SK-N-SH treated with all-trans-retinoic acid at 6 μM for 48 hours (cell line): ENCODE measurements around the gene SIGLECL1.

Source experiments
- ATAC-seq: fragments of 200-7000 bp; cut with Tn5 transposase; 3 replicates; pipeline ENCODE4 v1.9.1; 2020; ENCODE audit warnings: mild to moderate bottlenecking, moderate library complexity
- BACH2 ChIP-seq: fragments of 250-450 bp; sonication (Bioruptor Pico); IDR thresholded peaks from 2 replicates; pipeline ENCODE4 v1.9.0; 2021; ENCODE audit warnings: mild to moderate bottlenecking, borderline replicate concordance
- CREB5 ChIP-seq: fragments of 250-450 bp; sonication (Bioruptor Pico); IDR thresholded peaks from 2 replicates; pipeline ENCODE4 v1.5.1; 2020; ENCODE audit warnings: low read depth, mild to moderate bottlenecking, moderate library complexity
- CSDC2 ChIP-seq: fragments of 250-450 bp; sonication (Bioruptor Pico); IDR thresholded peaks from 2 replicates; pipeline ENCODE4 v1.5.0; 2020; ENCODE audit warnings: mild to moderate bottlenecking, moderate library complexity
- ESRRG ChIP-seq: fragments of 250-450 bp; sonication (Bioruptor Pico); IDR thresholded peaks from 2 replicates; pipeline ENCODE4 v1.6.1; 2021; ENCODE audit warnings: mild to moderate bottlenecking
- GLIS3 ChIP-seq: fragments of 250-450 bp; sonication (Bioruptor Pico); IDR thresholded peaks from 2 replicates; pipeline ENCODE4 v1.5.0; 2020; ENCODE audit warnings: mild to moderate bottlenecking, moderate library complexity
- ISL1 ChIP-seq: fragments of 250-450 bp; sonication (Bioruptor Pico); IDR thresholded peaks from 2 replicates; pipeline ENCODE4 v2.1.2; 2022; ENCODE audit warnings: mild to moderate bottlenecking, moderate library complexity
- OSR1 ChIP-seq: fragments of 250-450 bp; sonication (Bioruptor Pico); IDR thresholded peaks from 2 replicates; pipeline ENCODE4 v1.8.0; 2022; ENCODE audit warnings: moderate library complexity, mild to moderate bottlenecking, inconsistent platforms
- PATZ1 ChIP-seq: fragments of 250-450 bp; sonication (Bioruptor Pico); IDR thresholded peaks from 2 replicates; pipeline ENCODE4 v1.8.0; 2020; ENCODE audit warnings: mild to moderate bottlenecking, moderate library complexity, borderline replicate concordance
- POU6F1 ChIP-seq: fragments of 250-450 bp; sonication (Bioruptor Pico); IDR thresholded peaks from 2 replicates; pipeline ENCODE4 v1.8.0; 2021; ENCODE audit warnings: low read depth, mild to moderate bottlenecking, moderate library complexity, borderline replicate concordance
- PPARA ChIP-seq: fragments of 250-450 bp; sonication (Bioruptor Pico); IDR thresholded peaks from 2 replicates; pipeline ENCODE4 v1.5.0; 2020; ENCODE audit warnings: mild to moderate bottlenecking, borderline replicate concordance
- RARB ChIP-seq: fragments of 250-450 bp; sonication (Bioruptor Pico); IDR thresholded peaks from 2 replicates; pipeline ENCODE4 v1.8.0; 2021; ENCODE audit warnings: mild to moderate bottlenecking, moderate library complexity
- SNAI2 ChIP-seq: fragments of 250-450 bp; sonication (Bioruptor Pico); IDR thresholded peaks from 2 replicates; pipeline ENCODE4 v1.5.0; 2020; ENCODE audit warnings: mild to moderate bottlenecking, moderate library complexity
- TCF4 ChIP-seq: fragments of 250-450 bp; sonication (Bioruptor Pico); IDR thresholded peaks from 2 replicates; pipeline ENCODE4 v1.8.0; 2021; ENCODE audit warnings: mild to moderate bottlenecking, moderate library complexity, borderline replicate concordance
- TOX ChIP-seq: fragments of 250-450 bp; sonication (Bioruptor Pico); IDR thresholded peaks from 2 replicates; pipeline ENCODE4 v1.8.0; 2021; ENCODE audit warnings: mild to moderate bottlenecking, moderate library complexity, borderline replicate concordance
- TSHZ2 ChIP-seq: fragments of 250-450 bp; sonication (Bioruptor Pico); IDR thresholded peaks from 2 replicates; pipeline ENCODE4 v1.5.0; 2020; ENCODE audit warnings: mild to moderate bottlenecking, moderate library complexity
- ZC3H10 ChIP-seq: fragments of 250-450 bp; sonication (Bioruptor Pico); IDR thresholded peaks from 2 replicates; pipeline ENCODE4 v1.5.1; 2021; ENCODE audit warnings: mild to moderate bottlenecking, moderate library complexity
- ZFP3 ChIP-seq: fragments of 250-450 bp; sonication (Bioruptor Pico); IDR thresholded peaks from 2 replicates; pipeline ENCODE4 v1.5.0; 2020; ENCODE audit warnings: mild to moderate bottlenecking, moderate library complexity
- ZFP30 ChIP-seq: fragments of 450-650 bp; formaldehyde crosslinking; IDR thresholded peaks from 2 replicates; pipeline ENCODE4 v1.5.0; 2022; ENCODE audit warnings: mild to moderate bottlenecking, moderate library complexity
- ZNF565 ChIP-seq: fragments of 450-650 bp; formaldehyde crosslinking; conservative IDR thresholded peaks from 2 replicates; pipeline ENCODE4 v1.5.0; 2020; ENCODE audit warnings: low read depth, mild to moderate bottlenecking, moderate library complexity
- ZNF70 ChIP-seq: fragments of 450-650 bp; formaldehyde crosslinking; IDR thresholded peaks from 2 replicates; pipeline ENCODE4 v1.5.0; 2020; ENCODE audit warnings: mild to moderate bottlenecking, moderate library complexity
- ZNF8 ChIP-seq: fragments of 450-650 bp; formaldehyde crosslinking; IDR thresholded peaks from 2 replicates; pipeline ENCODE4 v1.5.0; 2020; ENCODE audit warnings: mild to moderate bottlenecking, moderate library complexity

SIGLECL1 gene

GRCh38 chr19:51297406-51297805 lies 46.5 kb downstream of the SIGLECL1 start:
- TF ChIP-seq ZNF565 (CRISPR knock-in tag) (no peak), TOX (CRISPR knock-in tag) (no peak), ZNF8 (CRISPR knock-in tag) (no peak), POU6F1 (CRISPR knock-in tag) (no peak), GLIS3 (CRISPR knock-in tag) (no peak), TSHZ2 (CRISPR knock-in tag) (no peak), ZFP3 (CRISPR knock-in tag) (no peak), BACH2 (no peak), ESRRG (CRISPR knock-in tag) (no peak), CSDC2 (no peak), PPARA (CRISPR knock-in tag) (no peak), TCF4 (no peak), RARB (CRISPR knock-in tag) (no peak), CREB5 (CRISPR knock-in tag) (no peak), ISL1 (CRISPR knock-in tag) (no peak), ZNF70 (CRISPR knock-in tag) (no peak), ZFP30 (CRISPR knock-in tag) (no peak), PATZ1 (CRISPR knock-in tag) (no peak)
- no peak for ATAC-seq

- no peak for TF ChIP-seq RARB (CRISPR knock-in tag)
- TF ChIP-seq POU6F1 (CRISPR knock-in tag) = no peak
- TF ChIP-seq GLIS3 (CRISPR knock-in tag) = no peak
- no peak for TF ChIP-seq OSR1 (CRISPR knock-in tag)
- ATAC-seq = no peak
Observed at GRCh38 chr19:51301266-51301665, 50.4 kb downstream of the SIGLECL1 start.

- ATAC-seq = no peak
- no peak for TF ChIP-seq CREB5 (CRISPR knock-in tag)
- TF ChIP-seq ISL1 (CRISPR knock-in tag) = no peak
- TF ChIP-seq ZFP30 (CRISPR knock-in tag) = no peak
- TF ChIP-seq PPARA (CRISPR knock-in tag) = no peak
- no peak for TF ChIP-seq OSR1 (CRISPR knock-in tag)
- TF ChIP-seq TOX (CRISPR knock-in tag) = no peak
- no peak for TF ChIP-seq ZC3H10 (CRISPR knock-in tag)
- TF ChIP-seq ZFP3 (CRISPR knock-in tag) = no peak
- no peak for TF ChIP-seq PATZ1 (CRISPR knock-in tag)
- TF ChIP-seq POU6F1 (CRISPR knock-in tag) = no peak
- no peak for TF ChIP-seq SNAI2 (CRISPR knock-in tag)
- TF ChIP-seq BACH2 = no peak
- no peak for TF ChIP-seq TCF4
- TF ChIP-seq ESRRG (CRISPR knock-in tag) = no peak
Observed at GRCh38 chr19:51305479-51305878, 54.6 kb downstream of the SIGLECL1 start.
